ENCODE results near the gene PNO1. TPM values are rescaled to one million over a fixed set of nuclear protein-coding genes. Genes with fewer than 3 reads are reported as not detected.

Gene PNO1
- total RNA-seq, 1 donor from 2014 or later, result 20.3 TPM

GRCh38 chr2:68126561-68126960 is 31.1 kb upstream of the PNO1 start:
- no peak for DNase-seq (ENCODE audit: low read depth, low spot score)
- H3K36me3 Mint-ChIP-seq (ENCODE audit: low read depth), result no peaks in the 10 kb centered on the region
- H3K27ac Mint-ChIP-seq (ENCODE audit: unreplicated experiment), result no peak overlapping the region
- H3K9me3 Mint-ChIP-seq, result no peaks in the 10 kb centered on the region
- no peaks in the 10 kb centered on the region for H3K27me3 Mint-ChIP-seq (ENCODE audit: low read depth)
- TF ChIP-seq CTCF (conservative IDR thresholded peaks at IDR 0.05), result no peak
- H3K4me1 Mint-ChIP-seq, result peaks cover 5% of the 10 kb centered on the region
- no peak overlapping the region for H3K4me3 Mint-ChIP-seq

- DNase-seq (ENCODE audit: low read depth, low spot score), result no peak
- Mint-ChIP-seq H3K4me3 (no peak overlapping the region), H3K27me3 (ENCODE audit: low read depth) (no peaks in the 10 kb centered on the region), H3K36me3 (ENCODE audit: low read depth) (no peaks in the 10 kb centered on the region), H3K9me3 (no peaks in the 10 kb centered on the region), H3K27ac (ENCODE audit: unreplicated experiment) (no peak overlapping the region), H3K4me1 (peaks cover 1% of the 10 kb centered on the region)
- TF ChIP-seq CTCF (conservative IDR thresholded peaks at IDR 0.05), result no peak
Measured at GRCh38 chr2:68127358-68128242, 30.1 kb upstream of the PNO1 start.

GRCh38 chr2:68134120-68134519 is 23.6 kb upstream of the PNO1 start:
- Mint-ChIP-seq H3K9me3 (no peaks in the 10 kb centered on the region), H3K27me3 (ENCODE audit: low read depth) (no peaks in the 10 kb centered on the region), H3K4me3 (no peak overlapping the region), H3K36me3 (ENCODE audit: low read depth) (peaks cover 2% of the 10 kb centered on the region), H3K4me1 (no peaks in the 10 kb centered on the region), H3K27ac (ENCODE audit: unreplicated experiment) (no peak overlapping the region)
- no peak for DNase-seq (ENCODE audit: low read depth, low spot score)
- TF ChIP-seq CTCF (conservative IDR thresholded peaks at IDR 0.05), result no peak

GRCh38 chr2:68134554-68134953 is 23.1 kb upstream of the PNO1 start:
- H3K9me3 Mint-ChIP-seq, result no peaks in the 10 kb centered on the region
- DNase-seq (ENCODE audit: low read depth, low spot score), result no peak
- TF ChIP-seq CTCF (conservative IDR thresholded peaks at IDR 0.05), result no peak
- no peak overlapping the region for H3K27ac Mint-ChIP-seq (ENCODE audit: unreplicated experiment)
- H3K36me3 Mint-ChIP-seq (ENCODE audit: low read depth), result peaks cover 2% of the 10 kb centered on the region
- no peak overlapping the region for H3K4me3 Mint-ChIP-seq
- H3K27me3 Mint-ChIP-seq (ENCODE audit: low read depth), result no peaks in the 10 kb centered on the region
- no peaks in the 10 kb centered on the region for H3K4me1 Mint-ChIP-seq

- Mint-ChIP-seq H3K4me1 (no peaks in the 10 kb centered on the region), H3K9me3 (no peaks in the 10 kb centered on the region), H3K27ac (ENCODE audit: unreplicated experiment) (peak overlapping the region; percentile 88), H3K27me3 (ENCODE audit: low read depth) (no peaks in the 10 kb centered on the region), H3K36me3 (ENCODE audit: low read depth) (peaks cover 5% of the 10 kb centered on the region), H3K4me3 (no peak overlapping the region)
- TF ChIP-seq CTCF (conservative IDR thresholded peaks at IDR 0.05), result no peak
- no peak for DNase-seq (ENCODE audit: low read depth, low spot score)
Measured at GRCh38 chr2:68135448-68136320, 22.0 kb upstream of the PNO1 start.
